ACC112 (cell line): ENCODE data around the gene RCVRN.

Experiments used
- H2AFZ ChIP-seq: fragments of 200-600 bp; sonication (generic); one replicate; pipeline ENCODE4 v1.6.0; 2017; ENCODE audit warnings: antibody characterized with exemption, low read length; ENCODE audit not compliant: unreplicated experiment
- H3K27ac ChIP-seq: fragments of 200-600 bp; sonication (generic); 2 replicates; pipeline ENCODE4 v1.5.1; 2014; ENCODE audit warnings: low read depth, mild to moderate bottlenecking, antibody characterized with exemption, low read length, moderate library complexity
- H3K27me3 ChIP-seq: fragments of 200-600 bp; sonication (generic); 2 replicates; pipeline ENCODE4 v1.6.1; 2014; ENCODE audit warnings: mild to moderate bottlenecking, antibody characterized with exemption, low read length, moderate library complexity, mixed read lengths; ENCODE audit not compliant: insufficient read depth
- H3K36me3 ChIP-seq: fragments of 200-600 bp; sonication (generic); 2 replicates; pipeline ENCODE4 v1.6.1; 2016; ENCODE audit warnings: mild to moderate bottlenecking, antibody characterized with exemption, low read length, moderate library complexity, mixed read lengths; ENCODE audit not compliant: insufficient read depth
- H3K4me1 ChIP-seq: fragments of 200-600 bp; sonication (generic); one replicate; pipeline ENCODE4 v1.6.1; 2016; ENCODE audit warnings: low read length, mixed read lengths; ENCODE audit not compliant: insufficient read depth, unreplicated experiment, control insufficient read depth
- H3K4me3 ChIP-seq: fragments of 200-600 bp; sonication (generic); 2 replicates; pipeline ENCODE4 v1.5.1; 2014; ENCODE audit warnings: mild to moderate bottlenecking, low read depth, low read length
- H3K79me2 ChIP-seq: fragments of 200-600 bp; sonication (generic); one replicate; pipeline ENCODE4 v1.6.0; 2016; ENCODE audit warnings: low read length; ENCODE audit not compliant: control insufficient read depth, unreplicated experiment, insufficient read depth

RCVRN gene

DNA sequence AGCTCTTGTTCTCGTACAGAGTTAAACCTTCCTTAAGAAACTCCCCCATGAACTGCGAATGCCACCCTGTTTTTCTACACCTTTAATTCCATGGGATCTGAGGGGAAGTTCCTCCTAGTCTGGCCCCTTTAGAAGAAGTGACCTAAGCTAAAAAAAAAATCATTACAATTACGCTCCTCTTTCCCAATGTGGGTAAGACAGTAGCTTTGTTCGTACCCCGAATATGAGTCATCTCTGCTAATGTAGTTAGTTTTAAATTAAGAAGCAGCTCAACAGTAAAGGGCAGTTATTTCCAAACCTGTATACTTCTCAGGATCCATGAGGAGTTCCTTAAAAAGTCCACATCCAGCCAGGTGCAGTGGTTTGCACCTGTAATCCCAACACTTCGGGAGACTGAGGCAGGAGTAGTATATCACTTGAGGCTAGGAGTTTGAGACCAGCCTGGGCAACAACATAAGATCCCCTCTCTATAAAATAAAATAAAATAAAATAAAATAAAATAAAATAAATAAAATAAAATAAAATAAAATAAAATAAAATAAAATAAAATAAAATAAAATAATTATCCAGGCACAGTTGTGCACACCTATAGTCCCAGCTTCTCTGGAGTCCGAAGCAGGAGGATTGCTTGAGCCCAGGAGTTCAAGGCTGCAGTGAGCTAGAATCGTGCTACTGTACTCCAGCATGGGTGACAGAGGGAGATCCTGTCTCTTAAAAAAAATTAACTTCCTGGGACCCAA is 26.1 kb downstream of the RCVRN start:
- H3K27ac ChIP-seq, result no peak overlapping the region

GRCh38 chr17:9878356-9878755 is 26.7 kb downstream of the RCVRN start:
- Histone ChIP-seq H2AFZ (no peak overlapping the region), H3K36me3 (no peaks in the 10 kb centered on the region), H3K27ac (no peak overlapping the region), H3K4me3 (no peak overlapping the region), H3K27me3 (no peaks in the 10 kb centered on the region), H3K4me1 (peaks cover 10% of the 10 kb centered on the region), H3K79me2 (no peaks in the 10 kb centered on the region)

More for the DNA sequence above, 26.1 kb downstream of the RCVRN start:
- peaks cover 10% of the 10 kb centered on the region for H3K4me1 ChIP-seq
- no peak overlapping the region for H2AFZ ChIP-seq
- no peaks in the 10 kb centered on the region for H3K36me3 ChIP-seq
- H3K27me3 ChIP-seq, result no peaks in the 10 kb centered on the region
- no peaks in the 10 kb centered on the region for H3K79me2 ChIP-seq
- H3K4me3 ChIP-seq, result no peak overlapping the region

DNA sequence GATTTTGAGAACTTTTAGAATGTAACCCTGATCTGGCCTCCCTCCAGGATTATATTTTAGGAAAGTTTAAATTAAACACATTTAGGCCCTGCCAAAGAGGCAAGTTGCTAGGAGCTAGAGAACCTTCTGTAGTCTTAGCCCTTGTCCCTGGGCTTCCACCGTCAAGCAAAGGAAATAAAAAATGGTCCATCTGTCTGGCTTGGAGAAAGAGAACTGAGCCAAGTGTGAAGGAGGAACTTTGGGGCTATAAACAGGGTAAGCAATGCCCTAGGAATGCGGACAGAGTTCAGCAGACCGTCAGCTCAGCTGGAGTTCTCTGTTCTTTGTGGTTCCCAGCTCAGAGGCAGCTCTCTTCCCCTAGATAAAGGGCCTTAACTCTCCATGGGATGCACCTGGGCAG is 29.6 kb downstream of the RCVRN start:
- H3K36me3 ChIP-seq, result no peaks in the 10 kb centered on the region
- H2AFZ ChIP-seq, result no peak overlapping the region
- no peak overlapping the region for H3K27ac ChIP-seq

DNA sequence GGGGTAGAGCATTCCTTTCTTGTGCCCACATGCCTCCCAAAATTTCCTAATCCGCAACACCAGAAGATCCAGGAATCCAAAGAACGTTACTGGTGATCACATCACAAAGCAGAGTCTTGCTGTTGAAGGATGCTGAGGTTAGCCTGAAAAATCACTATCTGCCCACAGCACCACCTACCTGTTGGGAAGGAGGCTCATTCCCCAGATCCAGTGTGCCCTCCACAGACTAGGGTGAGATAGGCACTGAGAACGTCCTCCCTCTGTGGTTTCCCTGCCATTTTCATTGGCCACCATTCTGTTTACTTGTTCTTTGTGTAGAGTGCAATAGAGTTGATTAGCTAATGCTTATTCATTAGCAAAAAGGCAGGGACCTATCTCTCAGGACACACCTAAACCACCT is 30.3 kb downstream of the RCVRN start:
- no peaks in the 10 kb centered on the region for H3K36me3 ChIP-seq

More for the DNA sequence above, 29.6 kb downstream of the RCVRN start:
- Histone ChIP-seq H3K4me1 (peaks cover 5% of the 10 kb centered on the region), H3K4me3 (no peak overlapping the region), H3K79me2 (no peaks in the 10 kb centered on the region), H3K27me3 (no peaks in the 10 kb centered on the region)

DNA sequence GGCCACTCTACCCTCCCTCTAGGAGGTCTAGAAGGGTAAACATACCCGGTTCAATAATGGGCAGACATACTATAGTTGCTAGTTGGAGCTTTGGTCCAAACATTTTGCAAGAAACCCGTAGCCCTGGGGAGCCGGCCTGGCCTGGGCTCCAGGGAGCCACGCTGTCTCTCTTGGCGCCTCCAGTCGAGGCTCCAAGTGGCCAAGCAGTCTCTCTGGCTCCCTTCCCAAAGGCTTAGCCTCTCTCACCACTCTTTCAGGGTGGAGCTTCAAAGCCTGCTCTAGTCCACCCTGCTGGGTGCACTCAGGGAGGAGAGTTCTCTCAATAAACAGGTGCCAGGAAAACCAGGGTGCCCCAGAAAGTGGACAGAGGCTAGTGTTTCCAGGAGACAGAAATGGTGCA is 32.2 kb downstream of the RCVRN start:
- H3K27ac ChIP-seq, result no peak overlapping the region
- no peaks in the 10 kb centered on the region for H3K27me3 ChIP-seq

More for the DNA sequence above, 30.3 kb downstream of the RCVRN start:
- H3K4me3 ChIP-seq, result no peak overlapping the region
- H3K27ac ChIP-seq, result no peak overlapping the region
- H3K79me2 ChIP-seq, result no peaks in the 10 kb centered on the region
- no peaks in the 10 kb centered on the region for H3K27me3 ChIP-seq
- H3K4me1 ChIP-seq, result no peaks in the 10 kb centered on the region
- H2AFZ ChIP-seq, result no peak overlapping the region

DNA sequence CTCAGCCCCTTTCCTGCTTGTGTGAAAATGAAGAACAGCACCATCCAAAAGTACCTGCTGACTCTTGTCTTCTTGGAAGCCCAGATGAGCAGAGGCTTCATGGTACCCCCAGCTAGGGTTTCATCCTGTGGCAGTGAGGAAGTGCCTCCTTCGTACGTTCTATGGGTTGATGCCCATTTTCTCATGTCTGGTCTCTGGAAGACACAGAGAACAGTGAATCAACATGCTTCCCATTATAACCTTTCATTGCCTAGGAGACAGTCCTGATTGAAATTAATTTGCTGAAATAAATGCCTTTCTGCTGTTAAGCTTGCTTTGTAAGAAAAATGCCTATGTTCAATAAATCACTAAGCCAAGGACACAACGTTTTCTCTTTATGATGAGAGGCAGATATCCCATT is 36.5 kb downstream of the RCVRN start:
- H3K79me2 ChIP-seq, result no peaks in the 10 kb centered on the region
- H3K4me1 ChIP-seq, result no peaks in the 10 kb centered on the region
- no peaks in the 10 kb centered on the region for H3K36me3 ChIP-seq
- H3K27me3 ChIP-seq, result no peaks in the 10 kb centered on the region
- no peak overlapping the region for H3K27ac ChIP-seq
- no peak overlapping the region for H3K4me3 ChIP-seq
- no peak overlapping the region for H2AFZ ChIP-seq

More for the DNA sequence above, 32.2 kb downstream of the RCVRN start:
- no peak overlapping the region for H3K4me3 ChIP-seq
- H3K79me2 ChIP-seq, result no peaks in the 10 kb centered on the region
- H3K36me3 ChIP-seq, result no peaks in the 10 kb centered on the region
- no peaks in the 10 kb centered on the region for H3K4me1 ChIP-seq
- no peak overlapping the region for H2AFZ ChIP-seq

GRCh38 chr17:9865586-9865985 is 39.5 kb downstream of the RCVRN start:
- Histone ChIP-seq H3K27ac (no peak overlapping the region), H3K36me3 (no peaks in the 10 kb centered on the region), H3K27me3 (no peaks in the 10 kb centered on the region)

GRCh38 chr17:9862949-9863348 is 42.1 kb downstream of the RCVRN start:
- Histone ChIP-seq H3K4me1 (no peaks in the 10 kb centered on the region), H3K79me2 (no peaks in the 10 kb centered on the region), H2AFZ (no peak overlapping the region), H3K27me3 (no peaks in the 10 kb centered on the region), H3K4me3 (no peak overlapping the region), H3K36me3 (no peaks in the 10 kb centered on the region), H3K27ac (no peak overlapping the region)

More at GRCh38 chr17:9865586-9865985, 39.5 kb downstream of the RCVRN start:
- no peak overlapping the region for H3K4me3 ChIP-seq
- no peak overlapping the region for H2AFZ ChIP-seq
- no peaks in the 10 kb centered on the region for H3K79me2 ChIP-seq
- H3K4me1 ChIP-seq, result no peaks in the 10 kb centered on the region

GRCh38 chr17:9862220-9862619 is 42.9 kb downstream of the RCVRN start:
- H3K79me2 ChIP-seq, result no peaks in the 10 kb centered on the region
- H3K36me3 ChIP-seq, result no peaks in the 10 kb centered on the region
- no peaks in the 10 kb centered on the region for H3K4me1 ChIP-seq
- H3K4me3 ChIP-seq, result no peak overlapping the region
- no peak overlapping the region for H2AFZ ChIP-seq
- H3K27me3 ChIP-seq, result no peaks in the 10 kb centered on the region
- H3K27ac ChIP-seq, result no peak overlapping the region

DNA sequence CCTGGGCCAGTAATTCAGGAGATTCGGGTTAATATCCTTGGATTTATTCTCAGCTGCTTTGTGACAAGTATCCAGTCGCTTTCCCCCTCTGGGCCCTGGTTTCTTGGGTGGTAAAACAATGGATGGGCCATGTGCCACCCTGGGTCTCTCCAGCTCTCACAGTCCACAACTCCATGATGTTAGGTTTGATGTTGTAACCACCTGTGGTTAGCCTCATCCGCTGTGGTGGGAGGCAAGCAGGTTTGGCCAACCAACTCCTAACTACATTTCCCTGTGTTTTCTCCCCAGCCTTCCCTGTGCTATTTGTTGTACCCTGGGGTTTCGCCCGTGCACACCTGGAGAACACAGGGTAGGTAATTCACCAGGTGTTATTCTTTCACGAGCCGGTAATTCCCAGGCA is 44.2 kb downstream of the RCVRN start:
- H3K27ac ChIP-seq, result no peak overlapping the region
- H3K4me1 ChIP-seq, result no peaks in the 10 kb centered on the region
- H3K36me3 ChIP-seq, result no peaks in the 10 kb centered on the region
- no peaks in the 10 kb centered on the region for H3K27me3 ChIP-seq
- no peak overlapping the region for H2AFZ ChIP-seq
- H3K4me3 ChIP-seq, result no peak overlapping the region
- H3K79me2 ChIP-seq, result no peaks in the 10 kb centered on the region

GRCh38 chr17:9859781-9860180 is 45.3 kb downstream of the RCVRN start:
- no peaks in the 10 kb centered on the region for H3K4me1 ChIP-seq
- H3K4me3 ChIP-seq, result no peak overlapping the region
- no peak overlapping the region for H2AFZ ChIP-seq
- H3K27ac ChIP-seq, result no peak overlapping the region
- H3K27me3 ChIP-seq, result no peaks in the 10 kb centered on the region
- H3K36me3 ChIP-seq, result no peaks in the 10 kb centered on the region
- H3K79me2 ChIP-seq, result no peaks in the 10 kb centered on the region
